ENCODE results near the gene TTPAL.
"Not testable (repeated sequence)": the region's sequence is repeated elsewhere in the genome, so short reads cannot be mapped to it uniquely, and the experiment has no call there.

Gene TTPAL

DNA sequence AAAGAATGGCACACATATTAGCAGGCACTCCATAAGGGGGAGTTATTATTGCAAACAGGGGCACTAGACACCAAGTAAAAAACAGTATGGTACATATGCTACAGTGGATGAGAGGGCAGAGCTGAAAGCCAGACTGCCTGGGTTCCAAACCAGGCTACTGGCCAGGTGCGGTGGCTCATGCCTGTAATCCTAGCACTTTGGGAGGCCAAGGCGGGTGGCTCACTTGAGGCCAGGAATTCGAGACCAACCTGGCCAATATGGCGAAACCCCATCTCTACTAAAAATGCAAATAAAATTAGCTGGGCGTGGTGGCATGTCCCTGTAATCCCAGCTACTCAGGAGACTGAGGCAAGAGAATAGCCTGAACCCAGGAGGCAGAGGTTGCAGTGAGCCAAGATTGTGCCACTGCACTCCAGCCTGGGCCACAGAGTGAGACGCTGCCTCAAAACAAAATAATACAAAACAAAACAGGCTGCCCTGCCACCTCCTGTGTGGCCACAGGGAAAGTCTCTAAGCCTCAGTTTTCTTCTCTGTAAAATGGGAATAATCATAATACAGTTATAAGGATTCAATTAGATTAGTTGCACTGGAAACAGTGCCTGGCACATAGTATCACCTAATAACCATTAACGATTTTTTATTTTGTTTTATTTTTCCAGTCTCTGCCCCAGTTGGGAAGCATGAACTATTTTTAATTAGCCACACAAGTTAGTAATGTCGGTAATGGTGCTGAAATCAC lies 7.5 kb upstream of the TTPAL start:
- no peak for DNase-seq

DNA sequence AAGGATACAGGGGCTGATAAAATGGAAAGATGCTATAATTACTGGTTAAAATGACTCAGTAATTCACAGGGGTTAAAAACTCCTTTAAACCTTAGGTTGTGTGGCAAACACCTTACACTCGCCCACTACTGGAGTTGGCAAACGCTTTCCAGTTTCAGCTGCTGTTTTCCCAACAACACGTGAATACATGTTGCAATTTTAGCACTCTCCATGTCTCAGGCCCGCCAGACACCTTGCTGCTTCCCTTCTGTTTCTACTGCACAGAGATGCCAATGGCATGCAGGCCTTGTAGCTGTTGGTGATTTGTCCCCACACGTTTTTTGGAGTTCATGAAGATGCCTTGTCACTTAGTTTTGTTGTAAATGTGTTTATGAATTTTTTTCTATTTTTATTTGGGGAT lies 5.3 kb upstream of the TTPAL start:
- DNase-seq, result no peak

DNA sequence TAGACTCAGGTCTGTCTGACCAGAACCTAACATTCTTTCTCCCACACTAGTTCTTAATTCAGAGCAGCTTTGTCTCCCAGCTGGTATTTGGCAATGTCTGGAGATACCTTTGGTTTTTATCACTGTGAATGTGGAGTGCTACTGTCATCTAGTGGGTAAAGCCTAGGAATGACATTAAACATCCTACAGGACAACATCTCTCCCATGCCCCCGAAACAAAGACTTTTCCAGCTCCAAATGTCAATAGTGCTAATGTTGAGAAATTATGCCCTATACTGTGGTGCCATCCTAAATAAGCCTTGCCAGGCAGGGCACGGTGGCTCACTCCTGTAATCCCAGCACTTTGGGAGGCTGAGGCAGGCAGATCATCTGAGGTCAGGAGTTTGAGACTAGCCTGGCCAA lies 4.2 kb upstream of the TTPAL start:
- no peak for DNase-seq

DNA sequence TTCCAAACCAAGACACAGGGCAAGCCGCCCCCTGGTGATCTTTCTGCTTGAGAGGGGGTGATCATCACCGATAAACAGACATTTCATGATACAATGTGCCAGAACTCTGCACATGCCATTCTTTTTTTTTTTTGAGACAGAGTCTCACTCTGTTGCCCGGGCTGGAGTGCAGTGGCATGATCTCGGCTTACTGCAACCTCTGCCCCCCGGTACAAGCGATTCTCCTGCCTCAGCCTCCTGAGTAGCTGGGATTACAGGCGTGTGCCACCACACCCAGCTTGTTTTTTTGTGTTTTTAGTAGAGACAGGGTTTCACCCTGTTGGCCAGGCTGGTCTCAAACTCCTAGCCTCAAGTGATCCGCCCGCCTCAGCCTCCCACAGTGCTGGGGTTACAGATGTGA lies 3.4 kb upstream of the TTPAL start:
- not testable (repeated sequence) for DNase-seq

DNA sequence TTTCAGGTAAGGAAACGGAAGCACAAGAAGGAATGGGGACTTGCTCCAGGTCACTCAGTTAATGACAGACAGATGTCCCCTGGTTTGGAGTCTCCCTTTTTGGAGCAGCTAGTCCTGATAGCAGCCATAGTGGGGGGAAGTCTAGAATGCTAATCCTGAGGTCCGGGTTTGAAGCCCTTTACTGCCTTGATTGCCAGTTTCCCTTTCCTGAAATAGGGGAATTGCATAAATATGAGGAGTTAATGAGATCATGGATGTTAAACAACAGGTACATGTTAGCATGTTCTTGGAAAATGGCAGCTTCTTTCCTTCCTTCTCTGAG lies 341 bp upstream of the TTPAL start:
- no peak for DNase-seq

DNA sequence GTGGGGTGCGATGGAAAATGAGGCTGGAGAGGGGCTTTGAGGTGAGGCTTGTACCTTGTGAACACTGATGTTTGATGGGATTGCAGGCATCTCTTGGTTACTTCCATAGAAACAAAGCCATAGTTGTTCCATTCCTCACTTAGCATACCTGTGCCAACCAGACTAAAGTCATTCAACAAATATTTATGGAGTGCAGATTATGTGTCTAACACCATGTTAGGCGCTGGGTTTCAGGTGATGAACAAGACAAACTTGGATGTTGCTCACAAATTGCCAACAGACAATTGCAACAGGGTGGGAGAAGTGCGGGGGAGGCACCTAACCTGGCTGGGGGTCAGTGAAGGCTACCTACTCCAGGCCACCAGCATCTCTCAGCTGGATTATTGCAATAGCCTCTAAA lies 1.5 kb downstream of the TTPAL start:
- no peak for DNase-seq

DNA sequence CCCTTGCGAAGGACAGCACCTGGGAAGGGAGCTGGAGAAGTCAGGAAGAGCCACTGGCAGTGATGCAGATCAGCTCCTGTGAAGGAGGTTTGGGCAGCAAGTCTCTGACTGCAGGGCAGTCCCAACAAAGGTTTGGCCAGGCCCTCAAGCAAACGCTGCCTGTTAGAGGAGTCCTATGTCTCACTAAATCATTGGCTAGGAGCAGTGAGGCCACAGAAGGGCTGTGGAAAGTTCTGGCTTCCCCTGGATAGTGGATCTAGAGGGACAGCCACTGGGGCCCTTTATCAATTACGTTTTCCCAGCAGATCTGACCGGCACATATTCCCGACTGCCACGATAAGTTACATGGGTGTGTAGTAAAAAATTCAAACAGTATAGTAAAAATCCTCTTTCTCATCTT lies 2.5 kb downstream of the TTPAL start:
- DNase-seq, result no peak

DNA sequence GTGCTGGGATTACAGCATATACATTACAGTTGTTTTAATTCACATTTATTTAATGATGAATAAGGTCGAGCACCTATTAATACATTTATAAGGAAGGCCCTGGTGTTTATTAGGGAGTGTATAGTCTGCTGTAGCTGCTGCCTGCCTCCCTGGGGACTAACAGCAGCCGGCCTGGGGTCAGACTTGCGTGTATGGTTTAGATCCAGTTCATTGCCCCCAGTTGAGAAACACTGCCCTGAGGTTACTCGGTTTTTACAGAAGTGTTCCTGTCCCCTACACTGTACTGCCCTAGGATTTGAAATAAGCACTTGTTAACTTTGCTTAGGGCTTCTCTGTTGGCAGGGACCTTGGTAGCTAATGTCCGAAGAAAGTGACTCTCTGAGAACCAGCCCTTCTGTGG lies 4.0 kb downstream of the TTPAL start:
- DNase-seq, result no peak

DNA sequence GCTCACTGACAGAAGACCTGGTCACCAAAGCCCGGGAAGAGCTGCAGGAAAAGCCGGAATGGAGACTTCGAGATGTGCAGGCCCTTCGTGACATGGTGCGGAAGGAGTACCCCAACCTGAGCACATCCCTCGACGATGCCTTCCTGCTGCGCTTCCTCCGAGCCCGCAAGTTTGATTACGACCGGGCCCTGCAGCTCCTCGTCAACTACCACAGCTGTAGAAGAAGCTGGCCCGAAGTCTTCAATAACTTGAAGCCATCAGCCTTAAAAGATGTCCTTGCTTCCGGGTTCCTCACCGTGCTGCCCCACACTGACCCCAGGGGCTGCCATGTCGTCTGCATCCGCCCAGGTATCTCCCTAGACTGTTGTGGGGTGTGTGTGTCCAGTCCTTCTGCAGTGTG lies 4.4 kb downstream of the TTPAL start:
- DNase-seq, result no peak

DNA sequence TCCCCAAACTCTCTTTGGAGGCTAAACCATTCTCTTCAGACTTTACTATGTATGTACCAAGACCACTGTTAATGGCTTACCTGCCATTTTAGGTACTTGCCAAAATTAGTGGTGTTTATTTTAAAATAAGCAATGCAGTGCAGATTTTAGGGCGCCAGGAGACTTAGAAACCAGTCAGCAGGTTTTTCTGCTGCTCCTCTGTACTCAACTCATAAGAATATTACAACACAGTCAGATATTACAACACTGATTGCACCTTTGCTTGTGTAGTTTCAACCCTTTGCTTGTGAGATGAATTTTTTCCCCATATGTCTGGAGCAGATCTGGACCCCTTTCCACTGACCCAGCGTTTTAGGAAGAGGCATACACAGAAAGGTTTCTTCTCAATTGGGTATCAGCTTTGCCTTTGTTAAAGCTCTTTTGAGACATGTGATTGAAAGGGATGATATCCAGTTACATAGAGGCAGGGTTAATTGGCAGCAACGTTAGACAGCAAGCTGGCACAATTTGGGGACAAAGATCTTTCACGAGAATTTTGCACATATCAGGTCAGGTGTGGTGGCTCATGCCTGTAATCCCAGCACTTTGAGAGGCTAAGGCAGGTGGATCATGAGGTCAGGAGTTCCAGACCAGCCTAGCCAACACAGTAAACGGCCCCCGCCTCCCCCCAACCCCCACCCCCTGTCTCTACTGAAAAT lies 6.2 kb downstream of the TTPAL start:
- no peak for DNase-seq

DNA sequence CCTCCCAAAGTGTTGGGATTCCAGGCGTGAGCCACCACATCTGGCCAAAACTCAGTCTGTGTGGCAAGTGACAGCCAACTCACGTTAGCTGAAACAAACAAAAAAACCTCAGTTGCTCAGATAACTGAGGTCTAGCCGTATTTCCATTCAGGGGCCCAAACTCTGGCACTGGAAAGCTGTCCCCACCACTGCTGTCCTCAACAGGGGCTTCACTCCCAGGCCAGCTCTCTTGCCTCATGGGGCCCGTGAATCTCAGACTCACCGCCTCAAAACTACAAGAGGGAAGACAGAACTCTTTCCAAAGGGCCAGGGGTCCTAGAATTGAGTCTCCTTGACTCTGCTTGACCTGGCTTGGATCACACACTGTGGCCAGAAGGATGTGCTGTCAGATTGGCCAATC lies 7.4 kb downstream of the TTPAL start:
- no peak for DNase-seq

DNA sequence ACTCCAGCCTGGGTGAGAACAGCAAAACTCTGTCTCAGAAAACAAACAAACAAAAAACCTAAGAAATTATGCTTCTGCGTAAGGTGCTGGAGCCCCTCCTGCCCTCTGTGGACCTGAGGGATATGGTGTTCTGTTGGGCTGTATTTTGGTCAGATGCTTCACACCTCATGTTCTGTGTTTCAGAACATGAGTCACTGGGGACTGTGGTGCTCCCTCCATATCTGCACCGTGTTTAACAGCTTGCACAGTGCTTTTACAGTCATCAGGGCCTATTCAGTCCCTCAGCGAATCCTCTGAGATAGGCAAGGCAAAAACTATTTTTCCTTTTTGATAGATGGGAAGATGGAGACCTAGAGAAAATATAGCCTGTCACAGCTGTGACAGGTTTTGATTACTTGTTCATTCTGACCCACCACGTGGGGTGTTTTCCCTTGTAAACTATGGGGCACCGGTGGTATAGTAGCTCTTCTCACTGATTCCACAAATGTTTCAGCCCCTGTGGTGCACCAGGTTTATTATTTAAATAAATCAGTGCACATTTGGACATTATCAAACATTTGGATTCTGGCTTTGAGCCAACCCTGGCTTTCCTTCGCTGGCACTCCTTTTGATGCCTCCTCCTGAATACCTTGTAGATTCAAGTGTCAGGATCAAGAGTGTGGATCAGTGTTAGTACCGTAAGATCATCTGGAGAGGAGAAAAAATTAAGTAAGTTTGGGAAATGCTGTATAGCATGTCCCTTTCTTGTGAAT lies 9.6 kb downstream of the TTPAL start:
- DNase-seq, result no peak

DNA sequence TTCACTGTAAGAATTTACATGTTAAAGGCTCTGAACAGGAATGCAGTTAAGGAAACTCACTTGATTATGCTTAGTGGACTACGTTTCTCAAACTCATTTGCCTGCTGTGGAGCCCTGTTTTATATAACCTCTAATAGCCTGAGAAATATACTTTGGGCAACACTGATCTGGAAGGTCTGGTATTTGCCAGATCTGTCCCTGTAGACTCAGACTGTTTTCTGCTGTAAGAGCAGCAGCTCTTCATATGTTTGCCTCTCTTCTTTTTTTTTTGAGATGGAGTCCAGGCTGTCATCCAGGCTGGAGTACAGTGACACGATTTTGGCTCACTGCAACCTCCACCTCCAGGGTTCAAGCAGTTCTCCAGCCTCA lies 10.1 kb downstream of the TTPAL start:
- DNase-seq, result no peak

DNA sequence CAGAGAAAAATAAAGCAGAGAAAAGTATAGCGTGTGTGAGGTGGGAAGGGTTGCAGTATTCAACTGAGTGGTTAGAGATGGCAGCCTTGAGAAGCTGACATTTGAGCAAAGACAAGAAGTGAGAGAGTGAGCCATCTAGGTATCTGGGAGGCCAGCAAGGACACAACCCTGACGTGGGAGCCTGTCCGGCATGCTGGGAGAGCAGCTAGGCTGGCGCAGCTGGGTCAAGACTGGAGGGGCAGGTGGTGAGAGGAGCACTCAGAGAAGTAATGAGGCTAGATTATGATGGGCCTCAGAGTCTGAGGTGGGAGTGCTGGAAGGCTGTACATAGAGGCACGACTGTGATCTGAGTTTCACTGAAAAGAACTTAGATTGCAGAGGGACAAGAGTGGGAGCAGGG lies 12.9 kb downstream of the TTPAL start:
- no peak for DNase-seq

DNA sequence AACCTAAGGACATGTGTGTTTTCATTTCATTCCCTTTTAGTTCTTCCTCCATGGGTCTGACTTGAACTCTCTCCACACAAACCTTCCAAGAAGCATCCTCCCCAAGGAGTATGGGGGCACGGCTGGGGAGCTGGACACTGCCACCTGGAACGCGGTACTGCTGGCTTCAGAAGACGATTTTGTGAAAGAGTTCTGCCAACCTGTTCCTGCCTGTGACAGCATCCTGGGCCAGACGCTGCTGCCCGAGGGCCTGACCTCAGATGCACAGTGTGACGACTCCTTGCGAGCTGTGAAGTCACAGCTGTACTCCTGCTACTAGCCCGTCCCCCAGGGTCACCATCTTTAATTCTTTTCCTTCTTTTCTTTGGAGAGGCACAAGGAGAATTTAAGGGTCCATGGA lies 13.5 kb downstream of the TTPAL start:
- DNase-seq, result no peak

DNA sequence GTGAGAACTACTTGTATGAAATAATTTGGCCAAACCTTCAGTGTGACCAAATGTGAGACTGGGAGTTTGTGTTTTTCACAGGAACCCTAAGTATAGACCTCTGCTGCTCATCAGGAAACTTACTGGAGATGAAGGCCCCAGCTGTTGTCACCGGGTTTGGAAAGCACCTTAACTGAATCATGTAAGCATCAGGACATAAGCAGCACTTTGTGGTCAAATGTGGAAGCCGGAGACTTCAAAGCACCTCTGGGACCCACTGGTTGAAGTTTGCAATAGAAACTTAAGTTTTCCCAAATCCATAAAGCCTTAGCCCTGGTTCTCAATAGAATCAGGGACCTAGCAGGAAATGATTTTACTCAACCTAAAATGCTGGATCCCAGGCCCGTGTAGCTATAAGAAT lies 14.3 kb downstream of the TTPAL start:
- no peak for DNase-seq

DNA sequence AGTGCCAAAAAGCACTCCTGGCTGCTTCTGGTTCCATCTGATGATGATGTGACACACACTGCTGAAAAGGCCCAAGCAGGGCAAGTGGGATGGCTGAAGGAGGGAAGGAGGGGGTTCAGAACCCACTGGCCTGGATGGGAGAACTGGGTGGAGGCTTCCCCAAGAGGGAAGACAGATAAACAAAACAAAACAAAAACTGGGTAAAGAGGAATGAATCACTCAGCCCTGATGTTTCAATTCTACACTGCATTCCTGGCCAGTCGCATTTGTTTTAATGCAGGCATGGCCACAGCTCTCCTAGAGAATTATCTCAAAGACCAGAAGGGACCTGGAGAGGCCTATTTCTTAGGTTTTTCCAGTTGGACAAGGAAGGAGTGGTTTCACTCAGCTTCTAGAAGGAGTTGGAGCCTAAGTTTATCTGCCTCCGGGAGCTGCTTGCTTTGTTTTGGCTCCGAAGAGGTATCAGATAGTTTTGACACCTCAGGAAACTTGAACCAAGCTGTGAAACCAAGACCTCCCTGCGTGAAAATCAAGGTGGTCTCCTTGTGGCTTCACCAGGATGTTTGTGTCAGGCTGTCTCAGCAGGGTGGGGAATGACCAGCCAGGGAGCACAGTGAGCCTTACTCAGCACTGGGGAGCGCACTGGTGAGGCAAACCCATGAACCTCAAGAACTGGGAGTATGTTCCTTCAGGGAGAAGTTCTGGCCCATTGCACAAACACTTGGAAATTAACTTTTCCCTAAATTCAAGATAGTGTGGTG lies 16.1 kb downstream of the TTPAL start:
- peak; percentile 46 for DNase-seq

DNA sequence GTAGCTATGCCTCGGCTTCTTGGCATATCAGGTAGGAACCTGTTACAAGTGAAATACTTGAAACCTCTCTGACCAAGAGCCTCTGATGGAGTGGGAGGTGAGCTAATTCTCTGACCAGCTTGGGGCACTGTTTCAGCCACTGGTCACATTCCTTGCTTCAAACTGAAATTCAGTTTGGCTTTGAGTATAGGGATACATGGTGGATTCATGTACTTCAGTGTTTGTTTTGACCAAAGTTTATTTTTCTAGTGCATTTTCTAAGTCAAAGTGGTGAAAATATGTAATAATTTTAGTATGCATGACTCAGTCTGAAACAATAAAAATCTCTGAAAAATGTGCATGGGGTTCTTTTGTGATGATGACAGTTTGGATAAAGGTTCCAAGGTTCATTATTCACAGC lies 18.6 kb downstream of the TTPAL start:
- DNase-seq, result no peak

DNA sequence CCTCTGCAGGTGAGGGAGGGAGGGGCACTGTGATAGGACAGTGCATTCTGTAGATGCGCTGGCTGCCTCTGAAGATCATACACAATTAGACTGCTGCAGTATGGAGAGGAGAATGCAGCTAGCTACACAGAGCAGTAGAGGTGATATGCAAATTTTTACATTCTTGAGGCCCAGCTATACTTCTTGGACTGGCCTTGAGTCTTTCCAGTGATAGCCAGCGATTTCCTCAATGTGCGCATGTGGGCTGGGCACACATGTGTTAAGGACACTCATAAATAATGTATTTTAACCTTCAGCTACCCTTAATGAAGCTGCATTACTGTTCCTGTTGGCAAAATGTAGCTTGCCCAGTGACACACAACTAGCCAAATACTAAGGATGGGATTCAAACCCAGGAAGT lies 19.0 kb downstream of the TTPAL start:
- no peak for DNase-seq

DNA sequence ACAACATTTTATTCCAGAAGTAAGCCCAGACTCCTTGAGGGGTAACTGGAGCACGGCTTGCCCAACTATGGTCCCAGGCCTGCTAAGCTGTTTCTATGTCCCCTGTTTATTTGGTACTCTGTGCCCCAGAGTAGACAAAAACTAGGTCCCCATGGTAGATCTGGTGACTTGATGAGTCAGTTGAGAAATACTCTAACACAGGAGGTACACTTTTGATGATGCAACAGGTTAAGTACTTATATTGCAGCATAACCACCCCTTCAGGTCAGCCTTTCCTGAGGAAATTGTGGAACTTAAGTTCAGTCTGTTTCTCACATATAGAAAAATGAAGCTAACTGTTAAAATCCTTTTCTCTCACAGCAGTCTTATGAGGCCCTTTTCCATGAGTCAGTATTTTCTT lies 19.6 kb downstream of the TTPAL start:
- no peak for DNase-seq

DNA sequence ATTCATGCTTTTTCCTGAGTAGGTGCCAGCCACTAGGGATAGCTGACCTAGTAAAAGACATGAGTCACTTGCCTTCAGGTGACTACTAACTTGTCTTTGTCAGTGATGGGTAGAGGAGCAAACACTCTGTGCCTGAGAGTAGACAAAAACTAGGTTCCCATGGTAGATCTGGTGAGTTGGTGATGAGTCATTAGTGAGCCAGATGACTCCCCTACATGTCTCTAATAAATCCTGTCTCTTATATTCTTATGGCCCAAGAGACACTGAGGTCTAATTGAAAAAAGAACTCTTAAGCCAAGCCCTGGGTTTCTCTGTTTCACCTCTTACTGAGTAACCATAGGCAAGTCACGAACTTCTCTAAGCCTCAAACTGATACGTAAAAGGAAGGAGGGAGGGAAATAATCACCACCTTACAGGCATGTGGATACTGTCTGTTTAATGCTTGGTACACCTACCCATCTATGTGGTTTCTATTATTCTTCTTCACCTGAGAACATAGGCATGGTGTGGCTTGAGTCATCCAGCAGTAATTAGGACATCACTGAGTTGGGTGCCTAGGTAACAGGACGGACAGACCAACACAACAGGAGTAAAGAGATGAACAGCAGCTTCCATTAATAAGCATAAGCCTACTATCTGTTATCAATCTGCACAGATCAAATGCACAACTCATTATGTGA lies 20.3 kb downstream of the TTPAL start:
- DNase-seq, result no peak

DNA sequence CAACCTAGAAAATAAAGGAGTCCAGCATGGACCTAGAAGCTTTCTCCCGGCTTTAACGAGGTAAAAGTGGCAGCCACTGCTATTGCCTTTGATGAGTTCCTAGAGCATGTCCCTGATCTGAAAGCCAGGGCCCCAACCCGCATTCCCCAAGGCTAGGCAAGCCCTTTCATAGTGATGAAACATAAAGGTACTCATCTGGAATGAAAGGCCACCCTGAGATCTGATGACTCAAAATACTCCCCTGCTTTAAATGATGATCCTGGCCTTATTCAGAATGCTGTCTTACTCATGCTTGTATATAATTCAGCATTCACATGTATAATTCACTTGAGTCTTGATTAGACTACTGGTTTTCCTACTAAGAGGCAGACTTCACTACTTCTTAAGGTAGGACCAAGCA lies 21.3 kb downstream of the TTPAL start:
- no peak for DNase-seq

DNA sequence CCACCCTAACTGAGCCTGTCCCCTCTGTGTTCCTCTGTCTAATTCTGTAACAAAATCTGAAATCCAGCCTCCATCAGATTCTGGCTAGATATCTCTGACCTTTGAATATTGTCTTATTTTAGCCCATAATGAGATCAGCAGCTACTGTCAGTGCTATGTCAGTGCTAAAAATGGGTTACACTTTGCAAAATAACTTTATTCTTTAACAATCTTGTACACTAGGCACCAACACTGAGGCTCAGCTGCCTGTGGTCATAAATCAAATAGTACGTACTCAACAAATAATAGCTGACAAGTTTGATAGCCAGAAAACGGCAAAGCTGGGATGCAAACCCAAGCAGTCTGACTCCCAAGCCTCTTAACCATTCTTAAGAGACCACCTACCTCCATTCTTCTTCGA lies 22.1 kb downstream of the TTPAL start:
- DNase-seq, result no peak
